Prostate gland (tissue), 2 donors: Measurements from ENCODE around the gene CDK4. TPM values are rescaled to one million over a fixed set of nuclear protein-coding genes. Genes with fewer than 3 reads are reported as not detected.

Experiments used
- DNase-seq: peaks from one replicate; pipeline ENCODE4 v3.0.0-alpha.2; 2019; ENCODE audit warnings: low spot score
- H3K27ac ChIP-seq, 2 donors: fragments of 200-600 bp; sonication (generic); 2 replicates each; pipeline ENCODE4 v1.5.1; 2017 to 2019
- H3K27me3 ChIP-seq: fragments of 200-600 bp; sonication (generic); replicated peaks from 2 replicates; pipeline ENCODE4 v1.5.1; 2019; ENCODE audit not compliant: insufficient read depth
- H3K36me3 ChIP-seq, 2 donors: fragments of 200-600 bp; sonication (generic); 1 replicate in 1 of 2; 2 replicates in 1 of 2; pipeline versions ENCODE4 v1.5.1 to v1.8.1; 2017 to 2019
- H3K4me1 ChIP-seq: fragments of 200-600 bp; sonication (generic); replicated peaks from 2 replicates; pipeline ENCODE4 v1.5.1; 2019
- H3K4me3 ChIP-seq, 2 donors: fragments of 200-600 bp; sonication (generic); 2 replicates each; pipeline ENCODE4 v1.5.1; 2017 to 2019
- H3K9me3 ChIP-seq: fragments of 200-600 bp; sonication (generic); 2 replicates; pipeline ENCODE4 v1.5.1; 2017
- POLR2A ChIP-seq: fragments of 450-650 bp; IDR thresholded peaks from one replicate; pipeline ENCODE4 v1.6.1; 2016; ENCODE audit warnings: antibody characterized with exemption, mild to moderate bottlenecking
- POLR2AphosphoS5 ChIP-seq: sonication (generic); formaldehyde crosslinking; IDR thresholded peaks from one replicate; pipeline ENCODE4 v1.6.1; 2017; ENCODE audit warnings: antibody characterized with exemption
- WGBS: methylation state at CpG from one replicate; pipeline ENCODE4 v1.1.5; 2018; 5-methylcytosine and 5-hydroxymethylcytosine counted together
- intact Hi-C: fragments of 100-400 bp; cut with DNase I; formaldehyde crosslinking; loops from one replicate; pipeline ENCODE4 v1.14.2; 2022
- microRNA-seq: library from miRNA; unstranded; fragments of <30 nt; microRNA quantifications from one replicate; pipeline ENCODE4, GENCODE V29; 2016
- total RNA-seq, 2 donors: library from RNA; depleted of rRNA; stranded (reverse); fragments of >200 nt; gene quantifications; one replicate each; pipeline ENCODE4 v1.1.0, GENCODE V29; 2016
- TF ChIP-seq, protein P1 (sequence below), 4 experiments: fragments of 200-600 bp in 2 of 4; fragments of 450-650 bp in 2 of 4; sonication (generic) in 2 of 4; IDR thresholded peaks; 1 replicate in 3 of 4; 2 replicates in 1 of 4; pipeline ENCODE4 v1.5.1; 2016 to 2019; ENCODE audit warnings: antibody characterized with exemption in 4 of 4, mild to moderate bottlenecking in 2 of 4, moderate library complexity in 2 of 4

The CDK4 gene
- total RNA-seq, 2 donors from 2014 or later = 97.5 to 103 TPM

DNA sequence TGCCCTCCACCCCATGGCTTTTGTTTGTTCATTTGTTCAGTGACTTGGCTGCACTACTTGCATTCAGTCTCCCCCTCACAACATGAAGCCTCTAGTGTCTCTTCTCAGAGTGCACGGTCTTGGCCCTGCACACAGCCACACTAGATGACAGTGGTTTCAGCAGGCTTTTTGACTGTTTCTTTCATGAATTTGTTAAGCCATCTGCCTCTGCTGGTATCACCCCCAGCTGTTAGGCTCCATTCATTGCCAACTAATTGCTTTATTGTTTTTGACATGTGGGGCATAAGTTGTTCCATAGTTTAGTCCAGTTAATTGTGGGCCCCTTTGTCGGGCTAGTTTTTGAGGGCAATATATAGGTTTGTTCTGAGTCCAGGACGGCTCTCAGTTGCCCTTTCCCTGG is 39.4 kb downstream of the CDK4 start:
- 87% methylated on average over 3 of the region's 3 CpGs for WGBS
- H3K36me3 ChIP-seq = peaks cover 4 to 9% of the 10 kb centered on the region in 2 donors
- TF ChIP-seq POLR2A (no peak), POLR2AphosphoS5 (no peak)
- TF ChIP-seq, protein P1, sequence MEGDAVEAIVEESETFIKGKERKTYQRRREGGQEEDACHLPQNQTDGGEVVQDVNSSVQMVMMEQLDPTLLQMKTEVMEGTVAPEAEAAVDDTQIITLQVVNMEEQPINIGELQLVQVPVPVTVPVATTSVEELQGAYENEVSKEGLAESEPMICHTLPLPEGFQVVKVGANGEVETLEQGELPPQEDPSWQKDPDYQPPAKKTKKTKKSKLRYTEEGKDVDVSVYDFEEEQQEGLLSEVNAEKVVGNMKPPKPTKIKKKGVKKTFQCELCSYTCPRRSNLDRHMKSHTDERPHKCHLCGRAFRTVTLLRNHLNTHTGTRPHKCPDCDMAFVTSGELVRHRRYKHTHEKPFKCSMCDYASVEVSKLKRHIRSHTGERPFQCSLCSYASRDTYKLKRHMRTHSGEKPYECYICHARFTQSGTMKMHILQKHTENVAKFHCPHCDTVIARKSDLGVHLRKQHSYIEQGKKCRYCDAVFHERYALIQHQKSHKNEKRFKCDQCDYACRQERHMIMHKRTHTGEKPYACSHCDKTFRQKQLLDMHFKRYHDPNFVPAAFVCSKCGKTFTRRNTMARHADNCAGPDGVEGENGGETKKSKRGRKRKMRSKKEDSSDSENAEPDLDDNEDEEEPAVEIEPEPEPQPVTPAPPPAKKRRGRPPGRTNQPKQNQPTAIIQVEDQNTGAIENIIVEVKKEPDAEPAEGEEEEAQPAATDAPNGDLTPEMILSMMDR (IDR thresholded peaks at IDR 0.05) = no peak
- intact Hi-C loops = no loop called here
- no peak for DNase-seq
- no peak overlapping the region for H3K27ac ChIP-seq
- no peak overlapping the region for H3K4me3 ChIP-seq
- no peaks in the 10 kb centered on the region for H3K4me1 ChIP-seq
- no peaks in the 10 kb centered on the region for H3K9me3 ChIP-seq
- H3K27me3 ChIP-seq = no peaks in the 10 kb centered on the region

DNA sequence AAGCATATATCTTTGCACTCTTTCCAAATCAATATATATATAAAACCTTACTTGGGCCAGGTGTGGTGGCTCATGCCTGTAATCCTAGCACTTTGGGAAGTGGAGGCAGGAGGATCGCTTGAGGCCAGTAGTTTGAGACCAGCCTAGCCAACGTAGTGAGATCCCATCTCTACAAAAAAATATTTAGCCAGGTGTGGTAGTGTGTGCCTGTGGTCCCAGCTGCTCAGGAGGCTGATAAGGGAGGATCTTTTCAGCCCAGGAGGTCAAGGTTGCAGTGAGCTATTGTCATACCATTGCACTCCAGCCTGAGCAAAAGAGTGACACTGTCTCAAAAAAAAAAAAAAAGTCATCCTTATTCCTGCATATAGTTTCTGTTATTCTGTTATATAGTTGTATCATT is 43.8 kb downstream of the CDK4 start:
- DNase-seq = no peak
- H3K9me3 ChIP-seq = no peaks in the 10 kb centered on the region
- no peak overlapping the region for H3K4me3 ChIP-seq
- WGBS = 95% methylated on average over 2 of the region's 2 CpGs
- no peak overlapping the region for H3K27ac ChIP-seq
- intact Hi-C loops = no loop called here
- H3K4me1 ChIP-seq = no peaks in the 10 kb centered on the region
- TF ChIP-seq POLR2AphosphoS5 = no peak
- TF ChIP-seq, protein P1 (IDR thresholded peaks at IDR 0.05) = no peak
- no peaks in the 10 kb centered on the region for H3K27me3 ChIP-seq
- H3K36me3 ChIP-seq = no peaks in the 10 kb centered on the region

DNA sequence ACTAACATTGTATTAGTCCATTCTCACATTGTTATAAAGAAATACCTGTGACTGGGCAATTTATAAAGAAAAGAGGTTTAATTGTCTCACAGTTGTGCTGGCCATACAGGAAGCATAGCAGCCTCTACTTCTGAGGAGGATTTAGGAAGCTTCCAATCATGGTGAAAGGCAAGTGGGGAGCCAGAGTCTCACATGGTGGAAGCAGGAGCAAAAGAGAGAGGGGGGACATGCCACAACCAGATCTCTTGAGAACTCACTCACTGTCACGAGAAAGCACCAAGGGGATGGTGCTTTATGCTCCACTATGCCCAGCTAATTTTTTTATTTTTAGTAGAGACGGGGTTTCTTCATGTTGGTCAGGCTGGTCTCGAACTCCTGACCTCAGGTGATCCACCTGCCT is 44.9 kb downstream of the CDK4 start:
- Histone ChIP-seq H3K36me3 (no peaks in the 10 kb centered on the region), H3K4me3 (no peak overlapping the region), H3K27ac (no peak overlapping the region), H3K4me1 (no peaks in the 10 kb centered on the region), H3K27me3 (no peaks in the 10 kb centered on the region), H3K9me3 (no peaks in the 10 kb centered on the region)
- intact Hi-C loops = no loop called here
- TF ChIP-seq POLR2AphosphoS5 (no peak), POLR2A (no peak)
- TF ChIP-seq, protein P1 (IDR thresholded peaks at IDR 0.05) = no peak
- 100% methylated on average over 3 of the region's 3 CpGs for WGBS
- no peak for DNase-seq

DNA sequence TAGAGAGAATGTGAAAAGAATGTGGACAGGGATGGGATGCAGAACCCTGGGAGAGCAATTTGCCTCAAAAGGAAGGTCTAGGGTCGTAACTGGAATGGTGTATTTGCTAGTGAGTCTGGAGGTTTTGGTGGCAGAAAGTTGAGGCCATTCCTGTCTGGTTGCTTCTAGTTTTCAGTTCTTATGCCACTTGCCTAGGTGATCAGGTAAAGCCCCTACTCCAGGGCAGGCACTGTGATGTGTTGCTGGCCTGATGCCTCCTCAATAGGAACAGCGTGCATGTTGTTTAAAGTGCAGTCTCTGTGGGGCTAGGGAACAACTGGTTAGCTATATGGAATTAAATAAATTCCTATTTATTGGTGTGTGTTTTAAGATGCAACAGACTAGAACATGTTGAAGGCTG is 51.8 kb downstream of the CDK4 start:
- 94% methylated on average over 2 of the region's 2 CpGs for WGBS
- Histone ChIP-seq H3K4me3 (no peak overlapping the region), H3K27me3 (no peaks in the 10 kb centered on the region), H3K27ac (no peak overlapping the region), H3K4me1 (no peaks in the 10 kb centered on the region), H3K36me3 (peaks cover 0 to 6% of the 10 kb centered on the region in 2 donors), H3K9me3 (no peaks in the 10 kb centered on the region)
- no peak for DNase-seq
- TF ChIP-seq, protein P1 (IDR thresholded peaks at IDR 0.05) = no peak
- TF ChIP-seq POLR2A = no peak
- TF ChIP-seq POLR2AphosphoS5 = no peak
- intact Hi-C loops = no loop called here

DNA sequence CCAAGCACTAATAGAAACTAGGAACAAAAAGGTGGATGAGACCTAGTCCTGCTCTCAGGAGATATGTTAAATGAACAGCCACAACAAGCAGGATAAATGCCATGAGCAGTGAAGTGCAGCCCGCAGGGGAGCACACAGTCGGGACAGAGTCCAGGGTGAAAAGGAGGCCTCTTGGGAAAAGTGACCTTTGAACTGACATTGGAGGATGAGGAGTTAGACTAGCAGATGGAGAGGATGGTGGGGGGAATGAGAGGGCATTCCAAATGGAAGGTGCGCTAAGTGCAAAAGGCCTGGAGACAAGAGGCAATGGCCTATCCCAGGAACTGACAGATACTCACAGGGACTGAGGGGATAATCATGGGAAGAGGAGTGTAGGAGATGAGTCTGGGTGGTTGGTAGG is 53.7 kb downstream of the CDK4 start:
- WGBS = 98% methylated on average over 3 of the region's 3 CpGs
- intact Hi-C loops = no loop called here
- no peak overlapping the region for H3K4me3 ChIP-seq
- peaks cover 0 to 6% of the 10 kb centered on the region in 2 donors for H3K36me3 ChIP-seq
- TF ChIP-seq POLR2AphosphoS5 (no peak), POLR2A (no peak)
- TF ChIP-seq, protein P1 (IDR thresholded peaks at IDR 0.05) = no peak
- no peak for DNase-seq
- H3K27me3 ChIP-seq = no peaks in the 10 kb centered on the region
- H3K4me1 ChIP-seq = peaks cover 4% of the 10 kb centered on the region
- H3K27ac ChIP-seq = no peak overlapping the region
- no peaks in the 10 kb centered on the region for H3K9me3 ChIP-seq

Small RNAs within 50 kb of the gene (microRNA-seq; reads per million reads assigned to microRNA genes)
- gene MIR6759 = not detected

Other genes starting within 250 kb of the CDK4 start
- gene DDIT3, start 231.8 kb downstream of the CDK4 start, total RNA-seq = 10 to 100 TPM; 39.0 to 51.8 TPM
- gene MBD6, start 229.5 kb downstream of the CDK4 start, total RNA-seq = 10 to 100 TPM; 54.5 to 92.1 TPM
- gene DCTN2, start 205.1 kb downstream of the CDK4 start, total RNA-seq = 100 to 1,000 TPM; 131 to 157 TPM
- 1 to 10 TPM in 1 of 2 donors, under 1 TPM in 1; 0.50 to 3.7 TPM for gene KIF5A, start 202.3 kb downstream of the CDK4 start, total RNA-seq
- gene PIP4K2C, start 161.1 kb downstream of the CDK4 start, total RNA-seq = 10 to 100 TPM; 37.4 to 51.1 TPM
- gene DTX3, start 147.5 kb downstream of the CDK4 start, total RNA-seq = 10 to 100 TPM; 42.2 to 59.9 TPM
- gene ARHGEF25, start 140.9 kb downstream of the CDK4 start, total RNA-seq = 10 to 100 TPM; 16.6 to 32.5 TPM
- gene B4GALNT1, start 119.1 kb downstream of the CDK4 start, total RNA-seq = 1 to 10 TPM; 2.2 to 6.7 TPM
- 100 to 1,000 TPM; 210 to 321 TPM for gene OS9, start 58.2 kb downstream of the CDK4 start, total RNA-seq
- gene AGAP2, start 13.6 kb downstream of the CDK4 start, total RNA-seq = 1 to 10 TPM in 1 of 2 donors, under 1 TPM in 1; 0.82 to 4.2 TPM
- gene TSPAN31, start 7.3 kb downstream of the CDK4 start, total RNA-seq = 100 to 1,000 TPM in 1 of 2 donors, 10 to 100 TPM in 1; 40.4 to 127 TPM
- 10 to 100 TPM; 11.1 to 13.2 TPM for gene MARCHF9, start 2.8 kb upstream of the CDK4 start, total RNA-seq
- under 1 TPM; 0.14 to 0.91 TPM for gene CYP27B1, start 14.8 kb upstream of the CDK4 start, total RNA-seq
- gene METTL1, start 19.8 kb upstream of the CDK4 start, total RNA-seq = 10 to 100 TPM in 1 of 2 donors, 1 to 10 TPM in 1; 4.9 to 14.3 TPM
- gene EEF1AKMT3, start 20.3 kb upstream of the CDK4 start, total RNA-seq = 10 to 100 TPM; 12.1 to 12.6 TPM
- gene TSFM, start 30.5 kb upstream of the CDK4 start, total RNA-seq = 10 to 100 TPM; 24.3 to 39.6 TPM
- 1 to 10 TPM; 3.1 to 3.5 TPM for gene AVIL, start 66.4 kb upstream of the CDK4 start, total RNA-seq
- 100 to 1,000 TPM in 1 of 2 donors, 10 to 100 TPM in 1; 99.2 to 159 TPM for gene CTDSP2, start 94.4 kb upstream of the CDK4 start, total RNA-seq
- gene ATP23, start 189.3 kb upstream of the CDK4 start, total RNA-seq = 10 to 100 TPM in 1 of 2 donors, 1 to 10 TPM in 1; 8.0 to 15.0 TPM